HEK293T (cell line): ENCODE results near the gene UBE3B.
A peak's percentile ranks its signal among the peaks of the same experiment; 100 is the strongest.

Source experiments
- CTCF ChIA-PET: fragments of 350-600 bp; formaldehyde crosslinking; extraction: SDS; loops from one replicate; lab custom pipeline; 2021; ENCODE audit warnings: antibody characterized with exemption, inconsistent platforms; lab: Yijun Ruan, JAX
- POLR2A ChIA-PET: fragments of 350-600 bp; formaldehyde crosslinking; extraction: SDS; loops from one replicate; lab custom pipeline; 2020; ENCODE audit warnings: antibody characterized with exemption, inconsistent platforms; lab: Yijun Ruan, JAX
- DNase-seq: peaks from one replicate; pipeline ENCODE4 v3.0.0; 2012; ENCODE audit warnings: mixed read lengths; ENCODE audit errors: extremely low spot score
- ARNT ChIP-seq: fragments of 450-650 bp; IDR thresholded peaks from 2 replicates; pipeline ENCODE4 v1.6.1; 2017; ENCODE audit warnings: mild to moderate bottlenecking
- BHLHE40 ChIP-seq: fragments of 450-650 bp; IDR thresholded peaks from 2 replicates; pipeline ENCODE4 v1.6.1; 2016; ENCODE audit warnings: mild to moderate bottlenecking, moderate library complexity, borderline replicate concordance
- CTBP1 ChIP-seq: fragments of 450-650 bp; IDR thresholded peaks from 2 replicates; pipeline ENCODE4 v1.6.1; 2016; ENCODE audit warnings: borderline replicate concordance
- ELF4 ChIP-seq: fragments of 450-650 bp; IDR thresholded peaks from 2 replicates; pipeline ENCODE4 v1.6.1; 2017; ENCODE audit warnings: antibody characterized with exemption
- FOXA1 ChIP-seq: fragments of 450-650 bp; IDR thresholded peaks from 2 replicates; pipeline ENCODE4 v1.6.1; 2016; ENCODE audit warnings: mild to moderate bottlenecking
- FOXK2 ChIP-seq: fragments of 450-650 bp; IDR thresholded peaks from 2 replicates; pipeline ENCODE4 v1.6.1; 2016; ENCODE audit warnings: mild to moderate bottlenecking
- FOXM1 ChIP-seq: fragments of 450-650 bp; IDR thresholded peaks from 2 replicates; pipeline ENCODE4 v1.6.1; 2017; ENCODE audit warnings: mild to moderate bottlenecking, borderline replicate concordance
- HDGF ChIP-seq: fragments of 450-650 bp; IDR thresholded peaks from 2 replicates; pipeline ENCODE4 v1.6.1; 2017; ENCODE audit warnings: antibody characterized with exemption, borderline replicate concordance
- L3MBTL2 ChIP-seq: fragments of 450-650 bp; conservative IDR thresholded peaks from 2 replicates; pipeline ENCODE4 v1.6.1; 2016; ENCODE audit warnings: mild to moderate bottlenecking
- LEF1 ChIP-seq: fragments of 450-650 bp; IDR thresholded peaks from 2 replicates; pipeline ENCODE4 v1.6.1; 2017; ENCODE audit warnings: mild to moderate bottlenecking, borderline replicate concordance
- NFRKB ChIP-seq: fragments of 450-650 bp; IDR thresholded peaks from 2 replicates; pipeline ENCODE4 v1.6.1; 2016; ENCODE audit warnings: mild to moderate bottlenecking, moderate library complexity
- SP1 ChIP-seq: fragments of 450-650 bp; IDR thresholded peaks from 2 replicates; pipeline ENCODE4 v1.6.1; 2017
- SUZ12 ChIP-seq: fragments of 450-650 bp; IDR thresholded peaks from 2 replicates; pipeline ENCODE4 v1.6.1; 2016; ENCODE audit warnings: mild to moderate bottlenecking
- TARDBP ChIP-seq: fragments of 450-650 bp; IDR thresholded peaks from 2 replicates; pipeline ENCODE4 v1.6.1; 2016
- ZNF384 ChIP-seq: fragments of 450-650 bp; IDR thresholded peaks from 2 replicates; pipeline ENCODE4 v1.6.1; 2016
- TF ChIP-seq, protein P1 (sequence below): fragments of 450-650 bp; IDR thresholded peaks from 2 replicates; pipeline ENCODE4 v1.6.1; 2016

Gene UBE3B

DNA sequence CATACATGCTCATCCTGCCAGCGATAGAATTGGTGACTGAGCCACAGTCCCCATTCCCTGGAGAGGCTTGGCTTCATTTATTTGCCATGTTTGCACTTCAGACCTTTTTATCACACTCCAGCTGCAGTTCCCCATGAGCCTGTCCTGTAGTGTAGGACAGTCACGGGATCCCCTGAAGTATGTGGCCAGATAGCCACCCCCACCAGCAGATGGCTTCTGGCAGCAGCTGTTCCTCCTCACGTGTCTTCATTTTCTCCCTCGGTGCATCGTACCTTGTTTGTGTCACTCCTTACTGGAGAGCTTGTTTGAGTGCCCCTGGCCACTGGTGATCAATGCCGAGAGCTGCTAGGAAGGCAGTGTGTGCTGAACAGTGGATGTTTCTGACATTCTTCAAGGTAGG, 40.2 kb downstream of the UBE3B start:
- POLR2A ChIA-PET = no interaction called here
- no peak for TF ChIP-seq FOXM1
- no peak for TF ChIP-seq FOXK2
- TF ChIP-seq HDGF = no peak
- no peak for TF ChIP-seq LEF1
- no peak for TF ChIP-seq BHLHE40
- TF ChIP-seq CTBP1 = no peak
- TF ChIP-seq ZNF384 = no peak
- no peak for TF ChIP-seq NFRKB
- no peak for TF ChIP-seq SUZ12
- no peak for TF ChIP-seq ELF4
- TF ChIP-seq SP1 = no peak
- no peak for TF ChIP-seq ARNT
- CTCF ChIA-PET = interaction anchor here (1.4 kb wide), 1 partner anchor 9 kb away, joined by 3 read pairs; no protein-coding TSS in a partner anchor
- DNase-seq = no peak

DNA sequence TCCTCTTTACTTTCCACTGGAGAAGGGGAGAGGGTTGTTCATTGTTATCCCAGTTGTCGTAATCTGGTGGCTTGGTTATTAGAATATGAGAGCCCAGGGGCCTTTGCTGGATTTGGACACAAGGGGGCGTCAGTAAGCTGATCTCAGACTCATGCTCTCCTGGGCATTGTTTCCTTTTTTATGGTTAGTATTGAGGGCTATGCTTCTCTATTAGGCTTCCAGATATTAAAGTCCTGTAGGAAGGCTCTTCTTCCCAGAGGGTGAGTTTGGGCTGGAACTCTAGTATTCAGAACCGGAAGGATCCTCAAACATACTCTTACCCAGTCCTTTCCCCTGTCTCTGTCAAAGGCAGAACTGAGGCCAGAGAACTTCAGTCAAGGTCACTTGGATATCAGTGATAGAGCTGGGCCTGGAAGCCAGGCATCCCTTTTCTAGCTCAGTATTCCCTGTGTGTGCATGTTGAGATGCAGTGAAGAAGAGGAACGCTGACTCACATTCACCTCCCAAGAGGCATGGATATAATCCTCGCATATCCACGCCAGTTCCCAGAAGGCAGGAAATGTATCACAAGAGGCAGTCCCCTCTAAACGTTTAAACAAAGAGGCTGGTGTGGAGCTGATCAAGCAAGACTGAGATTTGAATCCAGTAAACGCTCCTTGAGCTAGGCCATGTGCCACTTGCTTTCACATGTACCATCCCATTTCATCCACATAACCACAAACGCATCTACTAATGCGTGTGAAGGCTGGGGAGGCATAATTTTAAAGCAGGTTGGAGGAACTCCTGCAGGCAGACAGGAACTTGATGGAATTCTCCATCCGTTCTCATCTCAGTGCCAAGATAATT, 41.6 kb downstream of the UBE3B start:
- TF ChIP-seq TARDBP (no peak), L3MBTL2 (no peak), FOXK2 (no peak), ARNT (no peak), BHLHE40 (no peak), FOXA1 (no peak), ELF4 (no peak), SP1 (no peak), FOXM1 (no peak), LEF1 (no peak), CTBP1 (no peak), HDGF (no peak), NFRKB (no peak), SUZ12 (no peak), ZNF384 (no peak)
- TF ChIP-seq, protein P1, sequence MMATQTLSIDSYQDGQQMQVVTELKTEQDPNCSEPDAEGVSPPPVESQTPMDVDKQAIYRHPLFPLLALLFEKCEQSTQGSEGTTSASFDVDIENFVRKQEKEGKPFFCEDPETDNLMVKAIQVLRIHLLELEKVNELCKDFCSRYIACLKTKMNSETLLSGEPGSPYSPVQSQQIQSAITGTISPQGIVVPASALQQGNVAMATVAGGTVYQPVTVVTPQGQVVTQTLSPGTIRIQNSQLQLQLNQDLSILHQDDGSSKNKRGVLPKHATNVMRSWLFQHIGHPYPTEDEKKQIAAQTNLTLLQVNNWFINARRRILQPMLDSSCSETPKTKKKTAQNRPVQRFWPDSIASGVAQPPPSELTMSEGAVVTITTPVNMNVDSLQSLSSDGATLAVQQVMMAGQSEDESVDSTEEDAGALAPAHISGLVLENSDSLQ = no peak
- ChIA-PET CTCF (interaction anchor here (0.6 to 1.3 kb wide), 4 partner anchors 244 to 1160 kb away, joined by 3 to 5 read pairs (median 3); no protein-coding TSS in a partner anchor), POLR2A (no interaction called here)
- DNase-seq = peak; percentile 80

DNA sequence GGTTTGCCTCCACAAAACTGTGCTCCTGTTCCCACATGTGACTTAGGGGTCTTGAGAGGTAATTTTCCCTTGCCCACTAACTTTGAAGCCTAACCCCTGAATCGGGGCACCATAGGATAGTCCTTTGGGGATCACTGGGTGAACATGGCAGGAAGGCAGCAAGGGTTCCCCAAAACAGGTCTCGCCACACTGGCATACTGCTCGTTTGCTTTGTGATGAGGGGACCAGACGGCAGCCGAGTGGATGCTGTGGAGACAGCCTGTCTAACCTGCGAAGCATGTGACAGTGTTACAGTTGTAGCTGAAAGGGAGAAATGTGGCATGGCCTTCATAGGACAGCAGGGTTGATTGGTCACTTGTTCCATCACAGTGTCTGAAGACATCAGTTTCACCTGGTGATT, 42.4 kb downstream of the UBE3B start:
- ChIA-PET POLR2A (no interaction called here), CTCF (interaction anchor here (0.6 to 1.1 kb wide), 2 partner anchors 243 to 254 kb away, joined by 3 read pairs; no protein-coding TSS in a partner anchor)
- no peak for TF ChIP-seq TARDBP
- TF ChIP-seq, protein P1 = no peak
- TF ChIP-seq SUZ12 = no peak
- TF ChIP-seq BHLHE40 = no peak
- no peak for TF ChIP-seq ARNT
- TF ChIP-seq ELF4 = no peak
- TF ChIP-seq CTBP1 = no peak
- no peak for TF ChIP-seq HDGF
- TF ChIP-seq ZNF384 = no peak
- no peak for TF ChIP-seq NFRKB
- TF ChIP-seq FOXM1 = no peak
- no peak for TF ChIP-seq LEF1
- no peak for TF ChIP-seq FOXK2
- TF ChIP-seq L3MBTL2 = no peak
- no peak for TF ChIP-seq FOXA1
- TF ChIP-seq SP1 = no peak

DNA sequence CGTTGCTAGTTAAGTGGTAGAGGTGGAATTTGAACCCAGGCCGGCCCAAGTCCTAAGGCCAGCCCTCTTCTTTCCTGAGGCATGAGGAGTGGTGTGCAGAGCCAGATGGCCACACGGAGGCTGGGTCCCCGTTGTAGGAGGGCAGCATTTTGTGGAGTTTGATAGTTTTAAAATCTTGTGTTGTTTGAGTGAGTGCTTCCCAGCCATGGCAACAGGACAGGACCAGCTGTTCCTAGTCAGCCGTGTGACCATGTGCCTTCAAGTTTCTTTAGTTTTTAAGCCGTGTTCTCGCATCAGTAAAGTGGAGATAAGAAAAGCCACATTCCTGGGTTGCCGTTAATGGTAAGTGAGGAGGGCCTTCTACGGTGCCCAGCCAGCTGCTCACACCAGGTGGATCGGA, 44.4 kb downstream of the UBE3B start:
- DNase-seq = no peak
- no peak for TF ChIP-seq ELF4
- no peak for TF ChIP-seq TARDBP
- TF ChIP-seq FOXK2 = no peak
- TF ChIP-seq ZNF384 = no peak
- no peak for TF ChIP-seq NFRKB
- no peak for TF ChIP-seq SUZ12
- TF ChIP-seq FOXA1 = no peak
- no peak for TF ChIP-seq CTBP1
- TF ChIP-seq FOXM1 = no peak
- TF ChIP-seq HDGF = no peak
- TF ChIP-seq L3MBTL2 = no peak
- TF ChIP-seq ARNT = no peak
- no peak for TF ChIP-seq LEF1
- TF ChIP-seq, protein P1 = no peak
- CTCF ChIA-PET = no interaction called here
- POLR2A ChIA-PET = no interaction called here

More for the DNA sequence above, 42.4 kb downstream of the UBE3B start:
- DNase-seq = no peak

DNA sequence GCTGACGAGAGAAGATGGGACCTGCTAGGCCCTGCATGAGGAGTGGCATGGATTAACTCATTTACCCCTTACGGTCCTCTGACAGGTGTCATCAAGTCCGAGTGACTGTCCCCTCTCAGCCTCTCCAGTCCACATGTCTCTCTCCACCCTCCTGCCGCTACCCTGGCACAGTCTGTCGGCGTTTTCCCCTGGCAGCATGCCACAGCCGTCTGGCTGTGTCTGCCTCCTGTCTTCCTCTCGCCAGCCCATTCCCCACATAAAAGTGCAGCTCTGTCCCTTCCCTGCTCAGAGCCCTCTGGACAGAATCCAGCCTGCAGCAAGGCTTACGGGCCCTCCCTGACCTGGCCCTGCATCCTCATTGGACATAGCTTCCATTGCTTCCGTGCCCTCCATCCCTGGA, 45.6 kb downstream of the UBE3B start:
- ChIA-PET POLR2A (no interaction called here), CTCF (interaction anchor here (0.6 kb wide), 1 partner anchor 155 kb away, joined by 5 read pairs; no protein-coding TSS in a partner anchor)
- DNase-seq = no peak
- TF ChIP-seq LEF1 = no peak
- TF ChIP-seq FOXA1 = no peak
- no peak for TF ChIP-seq ZNF384
- no peak for TF ChIP-seq TARDBP
- no peak for TF ChIP-seq NFRKB
- no peak for TF ChIP-seq HDGF
- no peak for TF ChIP-seq CTBP1
- TF ChIP-seq ARNT = no peak
- TF ChIP-seq SP1 = no peak
- TF ChIP-seq L3MBTL2 = no peak
- TF ChIP-seq FOXM1 = no peak
- no peak for TF ChIP-seq BHLHE40
- TF ChIP-seq SUZ12 = no peak
- no peak for TF ChIP-seq ELF4
- TF ChIP-seq FOXK2 = no peak
- TF ChIP-seq, protein P1 = no peak
